Peyer's patch (tissue), 4 donors: ENCODE results near the gene LARP1B. TPM values are rescaled to one million over a fixed set of nuclear protein-coding genes. Genes with fewer than 3 reads are reported as not detected.

ENCODE experiments used
- DNase-seq, 3 donors: peaks; one replicate each; pipeline ENCODE4 v3.0.0-alpha.2; 2017 to 2019
- H3K27ac ChIP-seq, 4 donors: fragments of 200-600 bp; sonication (generic); one replicate each; pipeline ENCODE4 v1.5.1; 2016 to 2019
- H3K27me3 ChIP-seq, 2 donors: fragments of 200-600 bp; sonication (generic); one replicate each; pipeline ENCODE4 v1.5.1; 2019
- H3K36me3 ChIP-seq, 3 donors: fragments of 200-600 bp; sonication (generic); one replicate each; pipeline ENCODE4 v1.5.1; 2016 to 2019
- H3K4me1 ChIP-seq, 4 donors: fragments of 200-600 bp; sonication (generic); one replicate each; pipeline ENCODE4 v1.5.1; 2016 to 2019
- H3K4me3 ChIP-seq, 4 donors: fragments of 200-600 bp; sonication (generic); 1 replicate in 3 of 4; 2 replicates in 1 of 4; pipeline ENCODE4 v1.5.1; 2016 to 2019; ENCODE audit warnings: mild to moderate bottlenecking in 1 of 4
- H3K9me3 ChIP-seq, 4 donors: fragments of 200-600 bp; sonication (generic); one replicate each; pipeline ENCODE4 v1.5.1; 2016 to 2019; ENCODE audit warnings: mild to moderate bottlenecking in 1 of 4
- POLR2A ChIP-seq, 2 donors: fragments of 450-650 bp; IDR thresholded peaks; one replicate each; pipeline ENCODE4 v1.5.1; 2017; ENCODE audit warnings: antibody characterized with exemption in 2 of 2, mild to moderate bottlenecking in 2 of 2, moderate library complexity in 2 of 2
- total RNA-seq, 4 donors: library from RNA; depleted of rRNA; stranded (reverse); fragments of >200 nt; gene quantifications; one replicate each; pipeline ENCODE4 v1.1.0, GENCODE V29; 2016
- TF ChIP-seq, protein P1 (sequence below), 6 experiments: fragments of 450-650 bp in 4 of 6; fragments of 200-600 bp in 2 of 6; sonication (generic) in 1 of 6; IDR thresholded peaks; one replicate each; pipeline ENCODE4 v1.5.1; 2017 to 2019; ENCODE audit warnings: antibody characterized with exemption in 6 of 6, mild to moderate bottlenecking in 3 of 6, moderate library complexity in 1 of 6

Gene LARP1B
- total RNA-seq, 4 donors from 2014 or later = 36.3 to 61.9 (median 49.2) TPM

DNA sequence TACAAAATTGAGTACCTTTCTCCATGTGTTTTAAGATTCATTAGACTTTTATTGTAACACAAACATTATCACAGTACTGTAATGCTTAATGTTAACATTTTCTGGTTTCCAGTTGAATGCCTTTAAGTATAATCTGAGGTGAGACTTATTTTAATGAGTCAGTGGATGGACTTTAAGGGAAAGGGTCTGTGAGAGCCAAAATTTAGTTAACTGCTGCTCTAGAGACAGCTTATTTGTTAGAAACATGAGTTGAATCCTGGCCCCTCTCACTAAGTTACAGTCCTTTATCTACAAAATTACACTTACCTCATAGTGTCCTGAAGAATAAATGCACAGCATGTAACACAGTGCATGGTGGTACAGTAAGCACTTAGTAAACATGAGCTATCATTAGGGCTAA, 160.5 kb downstream of the LARP1B start:
- Histone ChIP-seq H3K36me3 (no peaks in the 10 kb centered on the region), H3K9me3 (no peaks in the 10 kb centered on the region), H3K4me3 (no peak overlapping the region), H3K27ac (no peak overlapping the region), H3K27me3 (no peaks in the 10 kb centered on the region), H3K4me1 (no peaks in the 10 kb centered on the region)
- no peak for DNase-seq
- no peak for TF ChIP-seq POLR2A (IDR thresholded peaks at IDR 0.05)
- TF ChIP-seq, protein P1, sequence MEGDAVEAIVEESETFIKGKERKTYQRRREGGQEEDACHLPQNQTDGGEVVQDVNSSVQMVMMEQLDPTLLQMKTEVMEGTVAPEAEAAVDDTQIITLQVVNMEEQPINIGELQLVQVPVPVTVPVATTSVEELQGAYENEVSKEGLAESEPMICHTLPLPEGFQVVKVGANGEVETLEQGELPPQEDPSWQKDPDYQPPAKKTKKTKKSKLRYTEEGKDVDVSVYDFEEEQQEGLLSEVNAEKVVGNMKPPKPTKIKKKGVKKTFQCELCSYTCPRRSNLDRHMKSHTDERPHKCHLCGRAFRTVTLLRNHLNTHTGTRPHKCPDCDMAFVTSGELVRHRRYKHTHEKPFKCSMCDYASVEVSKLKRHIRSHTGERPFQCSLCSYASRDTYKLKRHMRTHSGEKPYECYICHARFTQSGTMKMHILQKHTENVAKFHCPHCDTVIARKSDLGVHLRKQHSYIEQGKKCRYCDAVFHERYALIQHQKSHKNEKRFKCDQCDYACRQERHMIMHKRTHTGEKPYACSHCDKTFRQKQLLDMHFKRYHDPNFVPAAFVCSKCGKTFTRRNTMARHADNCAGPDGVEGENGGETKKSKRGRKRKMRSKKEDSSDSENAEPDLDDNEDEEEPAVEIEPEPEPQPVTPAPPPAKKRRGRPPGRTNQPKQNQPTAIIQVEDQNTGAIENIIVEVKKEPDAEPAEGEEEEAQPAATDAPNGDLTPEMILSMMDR (IDR thresholded peaks at IDR 0.05) = no peak

DNA sequence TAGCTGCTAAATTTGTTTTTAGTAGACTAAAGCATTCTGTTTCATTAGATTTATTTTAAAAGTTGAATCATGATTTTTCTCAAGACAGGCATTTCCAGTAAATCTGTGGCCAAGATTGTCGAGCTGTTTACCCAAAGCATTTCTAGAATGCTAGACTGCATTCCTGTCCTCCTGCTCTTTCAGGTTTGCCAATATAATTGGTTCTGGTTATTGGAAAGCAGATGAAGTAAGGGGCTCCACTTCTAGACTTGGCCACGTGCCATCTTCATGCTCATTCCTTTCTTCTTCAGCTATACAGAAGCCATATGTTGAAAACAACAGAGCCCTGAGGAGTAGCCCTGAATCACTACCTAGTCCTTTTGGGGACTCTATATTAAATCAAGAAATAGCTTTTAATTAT, 164.0 kb downstream of the LARP1B start:
- H3K36me3 ChIP-seq = no peaks in the 10 kb centered on the region

DNA sequence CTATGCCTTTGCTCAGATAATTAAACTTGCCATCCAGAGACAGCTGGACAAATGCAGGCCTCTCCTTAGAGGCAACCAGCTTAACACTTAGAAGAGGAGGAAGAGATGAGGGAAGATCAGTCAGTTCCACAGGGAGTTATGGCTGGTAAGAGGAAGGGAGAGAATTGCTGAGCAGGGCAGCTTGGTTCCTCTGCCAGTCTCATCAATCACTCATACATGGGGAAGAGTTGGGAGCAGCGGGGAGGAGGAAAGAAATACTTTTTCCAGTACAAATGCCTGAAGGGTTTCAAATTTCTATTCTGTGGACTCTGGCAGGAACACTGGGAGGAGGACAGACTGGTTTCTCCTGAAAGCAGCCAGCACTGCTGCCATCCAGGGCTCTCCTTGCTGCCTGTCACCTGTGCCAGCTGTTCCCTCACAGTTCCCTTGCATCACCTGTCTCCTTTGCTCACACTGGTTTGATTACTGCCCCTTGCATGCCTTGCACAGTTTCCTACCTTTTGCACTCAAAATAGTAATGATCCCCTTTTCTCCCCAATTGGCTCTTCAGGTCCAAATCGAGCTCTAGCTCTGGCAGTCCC, 167.0 kb downstream of the LARP1B start:
- H3K9me3 ChIP-seq = no peaks in the 10 kb centered on the region
- H3K27me3 ChIP-seq = no peaks in the 10 kb centered on the region
- H3K4me1 ChIP-seq = no peaks in the 10 kb centered on the region
- TF ChIP-seq, protein P1 (IDR thresholded peaks at IDR 0.05) = no peak
- TF ChIP-seq POLR2A (IDR thresholded peaks at IDR 0.05) = no peak
- no peak overlapping the region for H3K4me3 ChIP-seq
- H3K27ac ChIP-seq = no peak overlapping the region
- no peaks in the 10 kb centered on the region for H3K36me3 ChIP-seq
- no peak for DNase-seq

More for the DNA sequence above, 164.0 kb downstream of the LARP1B start:
- H3K4me1 ChIP-seq = no peaks in the 10 kb centered on the region
- TF ChIP-seq, protein P1 (IDR thresholded peaks at IDR 0.05) = no peak
- no peak for TF ChIP-seq POLR2A (IDR thresholded peaks at IDR 0.05)
- no peak overlapping the region for H3K4me3 ChIP-seq
- H3K27me3 ChIP-seq = no peaks in the 10 kb centered on the region
- no peak overlapping the region for H3K27ac ChIP-seq
- no peaks in the 10 kb centered on the region for H3K9me3 ChIP-seq
- no peak for DNase-seq

DNA sequence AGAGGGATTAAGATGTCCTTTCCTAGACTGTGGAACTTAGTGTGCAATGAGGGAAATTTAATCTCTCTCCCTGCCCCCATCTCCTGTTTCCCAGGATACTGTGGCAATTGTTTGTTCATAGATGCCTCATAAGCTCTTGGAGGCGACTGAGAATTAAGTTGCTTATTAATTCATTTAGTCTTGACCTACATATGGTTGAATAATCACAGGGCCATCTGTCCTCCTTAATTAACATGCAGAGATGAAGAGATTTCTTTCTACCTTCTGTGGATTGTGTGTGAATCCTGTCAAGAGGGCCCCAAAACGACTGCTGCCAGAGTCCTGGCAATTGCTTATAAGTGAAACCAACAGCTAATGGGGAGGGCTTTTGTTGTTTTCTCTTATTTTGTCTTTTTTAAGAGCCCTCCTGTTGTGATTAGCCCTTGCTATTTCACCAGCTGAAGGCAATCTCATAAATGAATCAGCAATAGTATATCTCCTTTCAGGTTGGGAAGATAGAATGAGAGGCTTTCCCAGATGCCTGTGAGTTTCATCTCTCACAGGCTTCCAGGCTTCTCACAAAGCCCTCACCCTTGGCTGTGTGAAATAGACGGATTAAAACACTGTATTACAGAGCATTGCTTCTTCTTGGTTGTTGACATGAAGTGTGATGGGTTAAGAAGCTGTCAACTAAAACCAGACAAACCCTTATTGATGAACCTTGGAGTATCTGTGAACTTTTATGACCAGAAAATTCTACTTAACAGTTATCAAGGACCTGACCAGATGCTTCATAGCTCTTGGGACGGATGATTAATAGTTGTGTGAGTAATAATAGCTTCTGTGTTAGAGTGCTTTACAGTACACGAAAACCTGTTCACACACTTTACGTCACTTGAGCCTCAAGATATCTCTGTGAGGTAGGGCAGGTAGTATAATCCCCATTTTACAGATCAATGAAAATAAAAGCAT, 168.0 kb downstream of the LARP1B start:
- Histone ChIP-seq H3K36me3 (no peaks in the 10 kb centered on the region), H3K27me3 (no peaks in the 10 kb centered on the region), H3K27ac (no peak overlapping the region), H3K4me3 (no peak overlapping the region), H3K9me3 (no peaks in the 10 kb centered on the region), H3K4me1 (no peaks in the 10 kb centered on the region)
- TF ChIP-seq, protein P1 (IDR thresholded peaks at IDR 0.05) = no peak
- TF ChIP-seq POLR2A (IDR thresholded peaks at IDR 0.05) = no peak
- no peak for DNase-seq

DNA sequence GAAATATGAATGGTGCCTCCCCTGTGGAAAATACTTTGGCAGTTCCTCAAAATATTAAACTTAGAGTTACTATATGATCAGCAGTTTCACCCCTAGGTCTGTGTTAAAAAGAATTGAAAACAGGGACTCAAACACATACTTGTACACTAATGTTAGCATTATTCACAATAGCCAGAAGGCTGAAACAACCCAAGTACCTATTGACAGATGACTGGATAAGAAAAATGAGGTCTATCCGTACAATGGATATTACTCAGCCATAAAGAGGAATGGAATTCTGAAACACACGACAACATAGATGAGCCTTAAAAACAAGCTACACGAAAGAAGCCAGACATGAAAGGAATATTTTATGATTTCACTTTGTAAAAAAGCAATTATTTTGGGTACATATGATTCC, 171.6 kb downstream of the LARP1B start:
- no peaks in the 10 kb centered on the region for H3K27me3 ChIP-seq
- H3K4me3 ChIP-seq = no peak overlapping the region
- DNase-seq = no peak
- no peaks in the 10 kb centered on the region for H3K36me3 ChIP-seq
- H3K4me1 ChIP-seq = no peaks in the 10 kb centered on the region
- TF ChIP-seq, protein P1 (IDR thresholded peaks at IDR 0.05) = no peak
- no peak for TF ChIP-seq POLR2A (IDR thresholded peaks at IDR 0.05)
- H3K9me3 ChIP-seq = no peaks in the 10 kb centered on the region
- no peak overlapping the region for H3K27ac ChIP-seq
